Measurements from ENCODE around the gene GCNT1.

The GCNT1 gene

DNA sequence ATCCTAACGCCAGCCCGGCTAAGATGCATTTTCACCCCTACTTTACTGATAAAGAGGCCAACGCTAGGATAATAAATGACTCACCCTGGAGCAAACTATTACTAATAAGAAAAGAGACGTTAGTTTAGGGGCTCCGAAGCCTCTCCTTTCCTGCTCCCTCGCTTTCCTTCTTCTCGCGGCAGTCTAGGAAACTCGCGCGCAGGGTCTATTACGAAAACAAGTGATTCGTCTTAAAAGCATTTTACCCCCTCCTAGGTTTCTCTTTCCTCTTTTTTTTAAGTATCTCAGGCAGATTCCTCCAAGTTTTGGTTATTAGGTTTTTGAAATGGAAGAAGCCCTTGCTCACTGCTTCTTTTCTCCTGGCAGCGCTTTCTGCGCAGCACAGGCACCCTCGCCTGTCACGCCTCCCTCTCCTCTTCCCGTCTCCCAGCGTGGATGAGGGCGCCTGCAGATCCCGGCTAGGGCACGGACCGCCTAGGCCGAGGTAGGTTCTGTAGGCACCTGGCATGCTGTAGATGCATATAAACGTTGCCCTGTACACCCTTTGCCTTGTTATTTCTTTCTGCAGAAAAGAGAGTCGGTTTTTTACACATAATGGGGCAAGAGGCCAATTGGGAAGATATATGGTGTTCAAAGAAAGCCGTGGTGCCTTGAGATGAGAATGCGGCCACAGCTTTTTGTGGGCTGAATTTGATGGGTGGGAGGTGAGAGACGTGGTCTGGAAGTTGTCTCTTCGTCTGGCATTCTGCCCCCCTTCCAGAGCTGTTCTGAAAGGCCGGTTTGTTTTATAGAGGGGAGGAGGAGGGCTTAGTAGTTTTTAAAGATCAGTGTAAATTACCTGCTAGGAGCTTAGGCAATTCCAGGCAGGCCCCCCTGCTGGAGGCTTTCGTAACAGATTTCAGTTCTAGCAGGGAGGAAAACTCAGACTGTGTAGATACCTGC lies 983 bp downstream of the GCNT1 start:
- H3K27me3 ChIP-seq (ENCODE audit: insufficient read depth, low read depth, severe bottlenecking), result no peaks in the 10 kb centered on the region
- H3K36me3 ChIP-seq, result no peaks in the 10 kb centered on the region
- peak; percentile 44 for TF ChIP-seq CTCF (IDR thresholded peaks at IDR 0.05; ENCODE audit: low read depth, low read length)
- H3K4me3 ChIP-seq (ENCODE audit: low read depth, low read length), result peak overlapping the region; percentile 79
- H3K9me3 ChIP-seq (ENCODE audit: severe bottlenecking), result no peaks in the 10 kb centered on the region
- H3K27ac ChIP-seq, result no peak overlapping the region
- DNase-seq, result peak; percentile 57

DNA sequence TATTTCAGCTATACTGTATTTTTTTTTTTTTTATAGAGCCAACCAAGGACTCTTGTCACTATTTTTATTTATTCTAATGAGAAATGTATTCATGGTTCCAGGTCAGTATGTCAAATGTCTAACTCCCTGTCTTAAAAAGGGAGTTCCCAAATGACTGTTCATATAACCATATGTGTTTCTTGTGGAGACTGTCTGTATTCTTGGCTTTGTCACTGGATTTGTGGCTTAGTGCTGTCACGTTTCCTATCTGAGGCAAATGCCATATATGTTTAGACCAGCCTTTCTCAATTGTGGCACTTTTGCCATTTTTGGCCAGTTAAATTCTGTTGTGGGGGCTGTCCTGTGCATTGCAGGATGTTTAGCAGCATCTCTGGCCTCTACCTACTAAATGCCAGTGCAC lies 3.1 kb downstream of the GCNT1 start:
- Histone ChIP-seq H3K27me3 (ENCODE audit: insufficient read depth, low read depth, severe bottlenecking) (no peaks in the 10 kb centered on the region), H3K27ac (no peak overlapping the region), H3K36me3 (no peaks in the 10 kb centered on the region), H3K4me3 (ENCODE audit: low read depth, low read length) (no peak overlapping the region), H3K9me3 (ENCODE audit: severe bottlenecking) (no peaks in the 10 kb centered on the region)
- DNase-seq, result no peak
- no peak for TF ChIP-seq CTCF (IDR thresholded peaks at IDR 0.05; ENCODE audit: low read depth, low read length)

DNA sequence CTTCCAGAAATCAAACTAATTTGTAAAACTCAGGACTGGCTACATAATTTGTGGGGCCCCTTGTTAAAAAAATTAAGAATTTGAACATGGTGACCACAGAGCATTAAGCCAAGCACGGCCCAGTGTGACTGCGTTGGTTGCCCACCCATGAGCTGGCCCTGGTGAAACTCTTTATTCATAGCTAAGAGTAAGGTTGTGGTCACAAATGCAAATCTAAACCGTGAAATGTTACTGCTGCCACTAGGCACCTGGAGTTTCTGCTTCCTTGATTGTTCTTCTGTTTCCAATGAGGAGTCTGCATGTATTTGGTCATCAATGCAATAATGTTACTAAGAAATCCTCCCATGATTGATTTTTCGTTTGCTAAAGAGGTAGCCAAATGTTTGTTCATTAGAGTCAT lies 4.2 kb downstream of the GCNT1 start:
- Histone ChIP-seq H3K27me3 (ENCODE audit: insufficient read depth, low read depth, severe bottlenecking) (no peaks in the 10 kb centered on the region), H3K9me3 (ENCODE audit: severe bottlenecking) (no peaks in the 10 kb centered on the region), H3K4me3 (ENCODE audit: low read depth, low read length) (no peak overlapping the region), H3K36me3 (no peaks in the 10 kb centered on the region), H3K27ac (no peak overlapping the region)
- DNase-seq, result no peak
- no peak for TF ChIP-seq CTCF (IDR thresholded peaks at IDR 0.05; ENCODE audit: low read depth, low read length)

DNA sequence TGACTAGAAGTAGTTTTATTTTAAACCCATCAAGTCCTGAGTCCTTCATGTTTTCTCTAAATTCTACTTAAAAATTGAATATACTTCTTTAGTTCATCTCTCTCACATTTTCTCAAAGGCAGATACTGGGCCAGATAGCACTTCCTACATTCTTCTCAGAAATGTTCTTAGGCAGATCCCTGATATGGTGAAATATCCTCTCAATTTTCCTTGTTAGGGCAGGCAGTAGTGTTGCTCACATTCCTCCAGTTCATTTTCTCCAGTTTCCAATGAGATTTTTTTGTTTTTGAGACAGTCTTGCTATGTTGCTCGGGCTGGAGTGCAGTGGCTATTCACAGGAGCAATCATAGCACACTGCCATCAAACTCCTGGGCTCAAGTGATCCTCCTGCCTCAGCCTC lies 5.7 kb downstream of the GCNT1 start:
- no peak for TF ChIP-seq CTCF (IDR thresholded peaks at IDR 0.05; ENCODE audit: low read depth, low read length)
- DNase-seq, result no peak
- Histone ChIP-seq H3K27me3 (ENCODE audit: insufficient read depth, low read depth, severe bottlenecking) (no peaks in the 10 kb centered on the region), H3K4me3 (ENCODE audit: low read depth, low read length) (no peak overlapping the region), H3K36me3 (no peaks in the 10 kb centered on the region), H3K9me3 (ENCODE audit: severe bottlenecking) (no peaks in the 10 kb centered on the region), H3K27ac (no peak overlapping the region)

DNA sequence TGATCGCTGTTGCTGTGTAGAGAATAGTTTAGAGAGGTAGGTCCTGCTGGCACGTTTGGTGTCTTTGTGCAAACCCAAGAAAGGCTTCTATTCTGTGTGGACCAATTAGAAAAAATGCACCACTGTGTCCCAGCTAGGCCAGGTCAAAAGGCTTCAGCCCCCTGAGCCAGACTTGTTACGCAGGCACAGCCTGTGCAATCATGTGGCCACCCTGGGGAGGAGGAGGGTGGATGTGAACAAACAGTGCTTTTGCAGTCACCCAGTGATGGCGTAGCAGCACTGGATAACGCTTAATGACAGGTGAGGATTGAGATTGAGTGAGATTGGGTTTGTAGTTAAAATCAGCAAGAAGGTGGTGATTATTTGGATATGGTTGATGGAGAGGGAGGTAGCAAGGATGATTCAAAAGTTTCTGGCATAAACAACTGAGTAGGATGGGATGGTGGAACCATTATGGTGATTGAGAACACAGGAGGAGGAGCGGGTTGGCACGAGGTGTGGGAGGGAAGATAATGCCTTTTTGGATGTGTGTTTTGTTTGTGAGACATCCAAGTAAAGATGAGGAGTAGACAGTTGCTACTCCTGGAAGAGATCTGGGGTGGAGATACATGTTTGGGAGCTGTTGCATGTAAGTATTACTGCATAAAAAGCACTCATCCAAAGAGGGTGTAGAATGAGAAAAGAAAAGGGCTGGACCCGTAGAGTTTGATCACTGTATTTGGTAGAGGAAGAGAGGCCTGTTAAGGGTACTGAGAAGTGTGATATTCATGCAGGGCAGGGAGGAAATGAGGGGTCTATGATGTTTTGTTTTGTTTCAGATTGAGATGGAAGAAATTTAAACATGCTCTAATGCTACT lies 6.7 kb downstream of the GCNT1 start:
- H3K27ac ChIP-seq, result no peak overlapping the region
- no peak overlapping the region for H3K4me3 ChIP-seq (ENCODE audit: low read depth, low read length)
- H3K27me3 ChIP-seq (ENCODE audit: insufficient read depth, low read depth, severe bottlenecking), result no peaks in the 10 kb centered on the region
- no peaks in the 10 kb centered on the region for H3K36me3 ChIP-seq
- no peak for DNase-seq
- TF ChIP-seq CTCF (IDR thresholded peaks at IDR 0.05; ENCODE audit: low read depth, low read length), result no peak
- no peaks in the 10 kb centered on the region for H3K9me3 ChIP-seq (ENCODE audit: severe bottlenecking)

Data from WERI-Rb-1 (cell line).